NT2/D1 (cell line): ENCODE measurements around the gene DCLK2.

Experiments used
- DNase-seq: peaks from one replicate; pipeline ENCODE4 v3.0.0-alpha.2; 2011; ENCODE audit warnings: low read depth, low spot score
- H3K27me3 ChIP-seq: 2 replicates; pipeline ENCODE4 v1.6.0; 2011; ENCODE audit warnings: mild to moderate bottlenecking; ENCODE audit not compliant: insufficient read length, insufficient read depth
- H3K36me3 ChIP-seq: 2 replicates; pipeline ENCODE4 v1.6.1; 2011; ENCODE audit warnings: mild to moderate bottlenecking, low read length, mixed read lengths; ENCODE audit not compliant: insufficient read depth, insufficient read length
- H3K4me1 ChIP-seq: 2 replicates; pipeline ENCODE4 v1.5.1; 2011; ENCODE audit not compliant: insufficient read depth, insufficient read length
- H3K4me3 ChIP-seq: 2 replicates; pipeline ENCODE4 v1.5.1; 2011; ENCODE audit warnings: low read depth; ENCODE audit not compliant: insufficient read length
- H3K9ac ChIP-seq: 2 replicates; pipeline ENCODE4 v1.6.0; 2011; ENCODE audit warnings: low read depth; ENCODE audit not compliant: insufficient read length
- H3K9me3 ChIP-seq: 2 replicates; pipeline ENCODE4 v1.5.1; 2011; ENCODE audit warnings: mild to moderate bottlenecking, low read length; ENCODE audit not compliant: insufficient read depth
- SUZ12 ChIP-seq: IDR thresholded peaks from 2 replicates; pipeline ENCODE4 v1.6.1; 2011; ENCODE audit not compliant: insufficient read length, insufficient read depth; ENCODE audit errors: extremely low read depth
- YY1 ChIP-seq: IDR thresholded peaks from 2 replicates; pipeline ENCODE4 v1.6.1; 2011; ENCODE audit not compliant: insufficient read length, insufficient read depth
- ZNF274 ChIP-seq: IDR thresholded peaks from 2 replicates; pipeline ENCODE4 v1.6.1; 2011; ENCODE audit warnings: mild to moderate bottlenecking, low read depth, low read length

The DCLK2 gene

GRCh38 chr4:150055467-150055866 lies 22.8 kb upstream of the DCLK2 start:
- TF ChIP-seq YY1 (no peak), SUZ12 (no peak), ZNF274 (no peak)
- Histone ChIP-seq H3K9me3 (peaks cover 18% of the 10 kb centered on the region), H3K4me1 (no peaks in the 10 kb centered on the region), H3K9ac (no peak overlapping the region), H3K27me3 (no peaks in the 10 kb centered on the region), H3K4me3 (no peak overlapping the region), H3K36me3 (no peaks in the 10 kb centered on the region)
- DNase-seq, result no peak

GRCh38 chr4:150056569-150056968 lies 21.7 kb upstream of the DCLK2 start:
- TF ChIP-seq YY1 (no peak), ZNF274 (no peak), SUZ12 (no peak)
- no peaks in the 10 kb centered on the region for H3K36me3 ChIP-seq
- H3K4me3 ChIP-seq, result no peak overlapping the region
- DNase-seq, result no peak
- H3K9me3 ChIP-seq, result peaks cover 18% of the 10 kb centered on the region
- H3K4me1 ChIP-seq, result no peaks in the 10 kb centered on the region
- no peaks in the 10 kb centered on the region for H3K27me3 ChIP-seq
- H3K9ac ChIP-seq, result no peak overlapping the region

- H3K27me3 ChIP-seq, result no peaks in the 10 kb centered on the region
- TF ChIP-seq ZNF274 (no peak), YY1 (no peak), SUZ12 (no peak)
- no peak for DNase-seq
- no peaks in the 10 kb centered on the region for H3K36me3 ChIP-seq
- H3K4me3 ChIP-seq, result no peak overlapping the region
- no peak overlapping the region for H3K9ac ChIP-seq
- peaks cover 2% of the 10 kb centered on the region for H3K9me3 ChIP-seq
- no peaks in the 10 kb centered on the region for H3K4me1 ChIP-seq
Observed at GRCh38 chr4:150061086-150061776, 17.0 kb upstream of the DCLK2 start.

- Histone ChIP-seq H3K9me3 (no peaks in the 10 kb centered on the region), H3K4me1 (no peaks in the 10 kb centered on the region), H3K4me3 (no peak overlapping the region), H3K36me3 (no peaks in the 10 kb centered on the region), H3K9ac (no peak overlapping the region), H3K27me3 (no peaks in the 10 kb centered on the region)
- TF ChIP-seq ZNF274 (no peak), SUZ12 (no peak), YY1 (no peak)
- no peak for DNase-seq
Observed at GRCh38 chr4:150063128-150063527, 15.1 kb upstream of the DCLK2 start.

- Histone ChIP-seq H3K27me3 (no peaks in the 10 kb centered on the region), H3K4me1 (no peaks in the 10 kb centered on the region), H3K9ac (no peak overlapping the region), H3K36me3 (no peaks in the 10 kb centered on the region), H3K4me3 (no peak overlapping the region), H3K9me3 (no peaks in the 10 kb centered on the region)
- no peak for DNase-seq
- TF ChIP-seq ZNF274 (no peak), YY1 (no peak), SUZ12 (no peak)
Observed at GRCh38 chr4:150065740-150066139, 12.5 kb upstream of the DCLK2 start.

GRCh38 chr4:150067859-150068258 lies 10.4 kb upstream of the DCLK2 start:
- no peaks in the 10 kb centered on the region for H3K27me3 ChIP-seq
- no peak overlapping the region for H3K9ac ChIP-seq
- no peak for DNase-seq
- no peaks in the 10 kb centered on the region for H3K9me3 ChIP-seq
- H3K4me3 ChIP-seq, result no peak overlapping the region
- H3K4me1 ChIP-seq, result no peaks in the 10 kb centered on the region
- no peaks in the 10 kb centered on the region for H3K36me3 ChIP-seq
- TF ChIP-seq SUZ12 (no peak), YY1 (no peak), ZNF274 (no peak)

- H3K9ac ChIP-seq, result no peak overlapping the region
- no peaks in the 10 kb centered on the region for H3K27me3 ChIP-seq
- DNase-seq, result no peak
- H3K36me3 ChIP-seq, result no peaks in the 10 kb centered on the region
- no peak for TF ChIP-seq SUZ12
- no peak for TF ChIP-seq ZNF274
- TF ChIP-seq YY1, result no peak
- no peaks in the 10 kb centered on the region for H3K9me3 ChIP-seq
- H3K4me3 ChIP-seq, result no peak overlapping the region
- H3K4me1 ChIP-seq, result no peaks in the 10 kb centered on the region
Observed at GRCh38 chr4:150068300-150068960, 9.8 kb upstream of the DCLK2 start.
